ENCODE data around the gene PUM2. TPM values are rescaled to one million over a fixed set of nuclear protein-coding genes. Genes with fewer than 3 reads are reported as not detected.

The PUM2 gene
- total and polyA plus RNA-seq, 9 donors, result 40.5 to 69.6 (median 55.2) TPM

- no peaks in the 10 kb centered on the region for H3K9me3 ChIP-seq (replicated peaks; ENCODE audit: control insufficient read depth, low read depth, low read length)
- H3K4me1 ChIP-seq (ENCODE audit: control insufficient read depth, insufficient read depth, low read length), result peaks cover 13% of the 10 kb centered on the region
- H3K27me3 ChIP-seq (ENCODE audit: control insufficient read depth, insufficient read depth, low read length), result peaks cover 23% of the 10 kb centered on the region
- DNase-seq, result no peak
- H3K36me3 ChIP-seq (ENCODE audit: control insufficient read depth, insufficient read depth, low read length), result no peaks in the 10 kb centered on the region
- WGBS (ENCODE audit: insufficient coverage), result 80% methylated on average over 1 of the region's 3 CpGs
- no peak overlapping the region for H3K27ac ChIP-seq (ENCODE audit: low read length)
- H3K4me3 ChIP-seq (ENCODE audit: low read length), result no peak overlapping the region
Measured at GRCh38 chr2:20220806-20221554, 129.7 kb downstream of the PUM2 start.

GRCh38 chr2:20219763-20220380, 130.8 kb downstream of the PUM2 start:
- no peak overlapping the region for H3K27ac ChIP-seq (ENCODE audit: low read length)
- H3K4me3 ChIP-seq (ENCODE audit: low read length), result no peak overlapping the region
- 96% methylated on average over 11 of the region's 13 CpGs for WGBS (ENCODE audit: insufficient coverage)

GRCh38 chr2:20218331-20219320, 132.0 kb downstream of the PUM2 start:
- Histone ChIP-seq H3K27me3 (ENCODE audit: control insufficient read depth, insufficient read depth, low read length) (peaks cover 16% of the 10 kb centered on the region), H3K4me1 (ENCODE audit: control insufficient read depth, insufficient read depth, low read length) (peaks cover 5% of the 10 kb centered on the region), H3K9me3 (replicated peaks; ENCODE audit: control insufficient read depth, low read depth, low read length) (no peaks in the 10 kb centered on the region), H3K36me3 (ENCODE audit: control insufficient read depth, insufficient read depth, low read length) (no peaks in the 10 kb centered on the region), H3K27ac (ENCODE audit: low read length) (no peak overlapping the region), H3K4me3 (ENCODE audit: low read length) (no peak overlapping the region)
- WGBS (ENCODE audit: insufficient coverage), result 78% methylated on average over 10 of the region's 20 CpGs
- no peak for DNase-seq

More at GRCh38 chr2:20219763-20220380, 130.8 kb downstream of the PUM2 start:
- Histone ChIP-seq H3K36me3 (ENCODE audit: control insufficient read depth, insufficient read depth, low read length) (no peaks in the 10 kb centered on the region), H3K27me3 (ENCODE audit: control insufficient read depth, insufficient read depth, low read length) (peaks cover 19% of the 10 kb centered on the region), H3K9me3 (replicated peaks; ENCODE audit: control insufficient read depth, low read depth, low read length) (no peaks in the 10 kb centered on the region), H3K4me1 (ENCODE audit: control insufficient read depth, insufficient read depth, low read length) (peaks cover 8% of the 10 kb centered on the region)
- no peak for DNase-seq

- WGBS (ENCODE audit: insufficient coverage), result 87% methylated on average over 20 of the region's 21 CpGs
Measured at GRCh38 chr2:20217041-20217970, 133.3 kb downstream of the PUM2 start.

GRCh38 chr2:20216130-20217025, 134.3 kb downstream of the PUM2 start:
- Histone ChIP-seq H3K27ac (ENCODE audit: low read length) (no peak overlapping the region), H3K4me1 (ENCODE audit: control insufficient read depth, insufficient read depth, low read length) (peaks cover 8% of the 10 kb centered on the region), H3K27me3 (ENCODE audit: control insufficient read depth, insufficient read depth, low read length) (no peaks in the 10 kb centered on the region), H3K4me3 (ENCODE audit: low read length) (no peak overlapping the region), H3K9me3 (replicated peaks; ENCODE audit: control insufficient read depth, low read depth, low read length) (no peaks in the 10 kb centered on the region), H3K36me3 (ENCODE audit: control insufficient read depth, insufficient read depth, low read length) (no peaks in the 10 kb centered on the region)
- DNase-seq, result no peak
- WGBS (ENCODE audit: insufficient coverage), result 85% methylated on average over 21 of the region's 22 CpGs

More at GRCh38 chr2:20217041-20217970, 133.3 kb downstream of the PUM2 start:
- H3K27me3 ChIP-seq (ENCODE audit: control insufficient read depth, insufficient read depth, low read length), result peaks cover 3% of the 10 kb centered on the region
- H3K4me1 ChIP-seq (ENCODE audit: control insufficient read depth, insufficient read depth, low read length), result peaks cover 7% of the 10 kb centered on the region
- H3K27ac ChIP-seq (ENCODE audit: low read length), result no peak overlapping the region
- no peaks in the 10 kb centered on the region for H3K9me3 ChIP-seq (replicated peaks; ENCODE audit: control insufficient read depth, low read depth, low read length)
- H3K4me3 ChIP-seq (ENCODE audit: low read length), result no peak overlapping the region
- no peaks in the 10 kb centered on the region for H3K36me3 ChIP-seq (ENCODE audit: control insufficient read depth, insufficient read depth, low read length)
- no peak for DNase-seq

GRCh38 chr2:20215183-20216040, 135.2 kb downstream of the PUM2 start:
- no peak for DNase-seq
- Histone ChIP-seq H3K27me3 (ENCODE audit: control insufficient read depth, insufficient read depth, low read length) (no peaks in the 10 kb centered on the region), H3K4me3 (ENCODE audit: low read length) (no peak overlapping the region), H3K27ac (ENCODE audit: low read length) (no peak overlapping the region), H3K9me3 (replicated peaks; ENCODE audit: control insufficient read depth, low read depth, low read length) (no peaks in the 10 kb centered on the region), H3K36me3 (ENCODE audit: control insufficient read depth, insufficient read depth, low read length) (no peaks in the 10 kb centered on the region), H3K4me1 (ENCODE audit: control insufficient read depth, insufficient read depth, low read length) (peaks cover 8% of the 10 kb centered on the region)
- 82% methylated on average over 12 of the region's 13 CpGs for WGBS (ENCODE audit: insufficient coverage)

- no peaks in the 10 kb centered on the region for H3K27me3 ChIP-seq (ENCODE audit: control insufficient read depth, insufficient read depth, low read length)
- no peak for DNase-seq
- WGBS (ENCODE audit: insufficient coverage), result 88% methylated on average over 1 of the region's 2 CpGs
- no peak overlapping the region for H3K27ac ChIP-seq (ENCODE audit: low read length)
- no peaks in the 10 kb centered on the region for H3K36me3 ChIP-seq (ENCODE audit: control insufficient read depth, insufficient read depth, low read length)
- H3K9me3 ChIP-seq (replicated peaks; ENCODE audit: control insufficient read depth, low read depth, low read length), result no peaks in the 10 kb centered on the region
- H3K4me3 ChIP-seq (ENCODE audit: low read length), result no peak overlapping the region
- peaks cover 8% of the 10 kb centered on the region for H3K4me1 ChIP-seq (ENCODE audit: control insufficient read depth, insufficient read depth, low read length)
Measured at GRCh38 chr2:20214566-20215182, 136.0 kb downstream of the PUM2 start.
